PC-9 (cell line): ENCODE data around the gene GABRR3.

Experiments used
- CTCF ChIP-seq: fragments of 200-600 bp; sonication (generic); conservative IDR thresholded peaks from 2 replicates; pipeline ENCODE4 v1.6.1; 2017; ENCODE audit warnings: mixed run types, antibody characterized with exemption, mild to moderate bottlenecking, moderate library complexity
- EZH2 ChIP-seq: fragments of 200-600 bp; sonication (generic); IDR thresholded peaks from 2 replicates; pipeline ENCODE4 v1.8.0; 2017; ENCODE audit warnings: antibody characterized with exemption, low read depth

- TF ChIP-seq CTCF (no peak), EZH2 (no peak)
Measured at GRCh38 chr3:97956051-97956450, 79.1 kb downstream of the GABRR3 start.
